ENCODE measurements around the gene TMEM94. TPM values are rescaled to one million over a fixed set of nuclear protein-coding genes. Genes with fewer than 3 reads are reported as not detected.

The TMEM94 gene
- total RNA-seq, 4 donors from 2014 or later: 56.5 to 85.5 (median 60.0) TPM

DNA sequence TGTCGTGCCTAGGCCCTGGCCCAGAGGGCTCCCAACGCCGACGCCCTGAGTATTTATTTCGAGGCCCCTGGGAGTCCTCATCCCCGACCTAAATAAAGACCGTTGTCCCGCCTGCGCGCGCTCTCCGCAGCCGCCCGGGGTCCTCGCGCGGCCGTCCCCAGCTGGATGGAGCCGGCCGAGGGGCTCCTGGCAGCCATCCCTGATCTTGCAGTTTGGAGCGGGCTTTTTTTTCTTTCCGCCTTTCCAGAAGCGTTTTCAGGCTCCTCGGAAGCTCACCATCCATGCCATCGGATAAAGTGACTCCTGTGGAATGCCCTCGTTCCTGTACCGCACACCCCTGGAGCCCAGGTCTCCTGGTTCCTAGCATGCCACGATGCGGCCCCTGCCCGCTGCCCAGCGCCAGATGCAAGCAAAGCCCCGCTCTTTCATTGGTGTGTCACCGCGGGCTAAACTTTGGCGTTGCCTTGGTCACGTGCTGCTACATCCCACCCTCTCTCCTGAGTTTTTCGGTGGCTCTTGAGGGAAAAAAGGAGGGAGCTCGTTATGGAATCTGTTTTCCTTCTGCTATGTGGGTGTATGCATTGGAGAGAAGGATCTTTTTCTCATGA, 716 bp downstream of the TMEM94 start:
- peak in 1 of 2 donors; percentile 33 for DNase-seq
- H3K27ac ChIP-seq: peak overlapping the region; percentile 94 to 99 (median 98)
- peaks cover 44 to 48% of the 10 kb centered on the region in 2 donors for H3K4me1 ChIP-seq
- H3K36me3 ChIP-seq: no peaks in the 10 kb centered on the region
- peak overlapping the region; percentile 78 to 99 (median 96) for H3K4me3 ChIP-seq
- in situ Hi-C loops (cut with MboI; ENCODE audit: low sequenced_read_pairs in 4 of 4) (no loop called here), intact Hi-C loops (cut with DNase I; ENCODE audit: low total_unique reads) (no loop called here)
- no peaks in the 10 kb centered on the region for H3K27me3 ChIP-seq
- TF ChIP-seq, protein P1, sequence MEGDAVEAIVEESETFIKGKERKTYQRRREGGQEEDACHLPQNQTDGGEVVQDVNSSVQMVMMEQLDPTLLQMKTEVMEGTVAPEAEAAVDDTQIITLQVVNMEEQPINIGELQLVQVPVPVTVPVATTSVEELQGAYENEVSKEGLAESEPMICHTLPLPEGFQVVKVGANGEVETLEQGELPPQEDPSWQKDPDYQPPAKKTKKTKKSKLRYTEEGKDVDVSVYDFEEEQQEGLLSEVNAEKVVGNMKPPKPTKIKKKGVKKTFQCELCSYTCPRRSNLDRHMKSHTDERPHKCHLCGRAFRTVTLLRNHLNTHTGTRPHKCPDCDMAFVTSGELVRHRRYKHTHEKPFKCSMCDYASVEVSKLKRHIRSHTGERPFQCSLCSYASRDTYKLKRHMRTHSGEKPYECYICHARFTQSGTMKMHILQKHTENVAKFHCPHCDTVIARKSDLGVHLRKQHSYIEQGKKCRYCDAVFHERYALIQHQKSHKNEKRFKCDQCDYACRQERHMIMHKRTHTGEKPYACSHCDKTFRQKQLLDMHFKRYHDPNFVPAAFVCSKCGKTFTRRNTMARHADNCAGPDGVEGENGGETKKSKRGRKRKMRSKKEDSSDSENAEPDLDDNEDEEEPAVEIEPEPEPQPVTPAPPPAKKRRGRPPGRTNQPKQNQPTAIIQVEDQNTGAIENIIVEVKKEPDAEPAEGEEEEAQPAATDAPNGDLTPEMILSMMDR (IDR thresholded peaks at IDR 0.05 in 4 of 5, conservative IDR thresholded peaks at IDR 0.05 in 1 of 5): no peak
- no peak for TF ChIP-seq POLR2A (IDR thresholded peaks at IDR 0.05)
- H3K9me3 ChIP-seq: no peaks in the 10 kb centered on the region
- ATAC-seq: no peak

DNA sequence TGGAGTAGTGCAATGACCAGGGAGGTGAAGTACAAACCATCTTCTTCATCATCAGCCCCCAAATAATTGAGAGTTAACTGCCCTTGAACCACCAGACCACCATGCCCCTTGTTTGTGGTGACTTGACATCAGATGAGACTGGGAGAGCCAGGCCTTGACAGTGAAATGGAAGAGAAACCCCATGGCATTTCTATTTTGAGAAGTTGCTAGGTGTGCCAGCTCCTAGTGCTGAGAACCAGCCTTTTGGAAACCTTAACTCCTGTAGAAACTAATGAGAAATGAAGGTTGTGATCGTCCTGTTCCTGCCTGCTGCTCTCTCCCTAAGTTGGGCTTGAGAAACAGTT, 2.8 kb downstream of the TMEM94 start:
- peaks cover 50 to 52% of the 10 kb centered on the region in 2 donors for H3K4me1 ChIP-seq
- ATAC-seq (peak; percentile 50 to 59), DNase-seq (peak; percentile 31 to 53)
- no peaks in the 10 kb centered on the region for H3K27me3 ChIP-seq
- TF ChIP-seq, protein P1 (IDR thresholded peaks at IDR 0.05 in 4 of 5, conservative IDR thresholded peaks at IDR 0.05 in 1 of 5): no peak
- no peak for TF ChIP-seq POLR2A (IDR thresholded peaks at IDR 0.05)
- H3K9me3 ChIP-seq: no peaks in the 10 kb centered on the region
- intact Hi-C loops (cut with DNase I; ENCODE audit: low total_unique reads): no loop called here
- H3K27ac ChIP-seq: peak overlapping the region; percentile 94 to 99 (median 98)
- H3K36me3 ChIP-seq: no peaks in the 10 kb centered on the region
- in situ Hi-C loops (cut with MboI; ENCODE audit: low sequenced_read_pairs in 4 of 4): no loop called here
- peak overlapping the region; percentile 15 to 27 (median 24) for H3K4me3 ChIP-seq

DNA sequence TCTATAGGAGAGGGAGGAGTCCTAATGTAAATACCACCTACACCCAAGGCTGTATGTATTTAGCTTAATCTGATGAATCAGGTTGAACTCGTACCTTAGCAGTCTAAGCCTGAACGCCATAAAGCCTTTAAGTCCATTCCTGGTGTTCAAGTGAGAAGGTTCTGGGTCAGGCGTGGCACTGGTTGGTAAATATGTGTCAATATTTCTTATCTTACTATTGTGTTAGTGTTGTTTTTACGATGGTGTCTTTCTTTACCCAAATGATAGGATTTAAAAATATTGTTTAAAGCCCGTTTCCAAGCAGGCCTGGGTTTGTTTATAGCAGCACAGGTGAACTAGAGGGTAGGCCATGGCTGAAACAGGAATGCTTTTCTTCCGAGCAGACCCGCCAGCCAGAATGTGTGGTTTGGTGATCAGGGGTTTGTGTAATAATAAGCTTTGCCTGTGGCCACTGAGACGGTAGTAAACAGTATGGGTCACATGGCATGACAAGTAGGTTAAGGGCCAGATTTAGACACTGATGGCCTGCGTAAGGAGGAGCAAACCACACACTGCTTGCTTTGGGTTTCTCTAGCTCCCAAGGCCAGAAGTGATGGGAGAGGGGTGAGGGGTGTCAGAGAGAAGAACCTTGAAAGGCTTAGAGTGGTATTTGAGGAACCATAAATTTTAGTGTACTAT, 3.3 kb downstream of the TMEM94 start:
- Histone ChIP-seq H3K9me3 (no peaks in the 10 kb centered on the region), H3K27me3 (no peaks in the 10 kb centered on the region), H3K4me1 (peaks cover 50 to 52% of the 10 kb centered on the region in 2 donors), H3K36me3 (no peaks in the 10 kb centered on the region), H3K4me3 (peak overlapping the region; percentile 15 to 27 (median 24)), H3K27ac (peak overlapping the region; percentile 94 to 99 (median 98))
- ATAC-seq: peak; percentile 83 to 86
- in situ Hi-C loops (cut with MboI; ENCODE audit: low sequenced_read_pairs in 4 of 4): no loop called here
- intact Hi-C loops (cut with DNase I; ENCODE audit: low total_unique reads): loop anchor here (1.0 kb wide), 1 partner anchor 56 kb away; the partner anchor contains the start of gene CASKIN2
- TF ChIP-seq, protein P1 (IDR thresholded peaks at IDR 0.05 in 4 of 5, conservative IDR thresholded peaks at IDR 0.05 in 1 of 5): no peak
- TF ChIP-seq POLR2A (IDR thresholded peaks at IDR 0.05): peak; percentile 58 to 78
- DNase-seq: peak; percentile 74 to 84

DNA sequence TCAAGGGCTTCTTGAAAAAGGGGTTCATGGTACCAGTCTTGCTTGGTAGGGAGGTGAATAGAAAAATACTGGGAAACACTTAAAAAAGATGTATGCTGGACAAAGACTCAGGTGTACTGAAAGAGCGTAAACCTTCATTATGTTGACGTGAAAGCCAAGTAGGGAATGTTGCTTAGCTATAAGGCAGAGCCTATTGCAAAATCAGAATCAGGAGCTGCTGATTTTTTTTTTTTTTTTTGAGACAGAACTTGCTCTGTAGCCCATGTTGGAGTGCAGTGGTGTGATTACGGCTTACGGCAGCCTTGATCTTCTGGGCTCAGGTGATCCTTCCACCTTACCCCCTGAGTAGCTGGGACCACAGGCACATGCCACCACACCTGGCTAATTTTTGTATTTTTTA, 3.9 kb downstream of the TMEM94 start:
- H3K27ac ChIP-seq: peak overlapping the region; percentile 94 to 99 (median 98)
- in situ Hi-C loops (cut with MboI; ENCODE audit: low sequenced_read_pairs in 4 of 4): no loop called here

More for the DNA sequence above, 3.9 kb downstream of the TMEM94 start:
- intact Hi-C loops (cut with DNase I; ENCODE audit: low total_unique reads): loop anchor here (1.0 kb wide), 1 partner anchor 55 kb away; the partner anchor contains the start of gene CASKIN2
- Histone ChIP-seq H3K36me3 (no peaks in the 10 kb centered on the region), H3K9me3 (no peaks in the 10 kb centered on the region), H3K4me3 (no peak overlapping the region), H3K27me3 (no peaks in the 10 kb centered on the region), H3K4me1 (peaks cover 50 to 52% of the 10 kb centered on the region in 2 donors)
- peak in 1 of 2 donors; percentile 27 for ATAC-seq
- DNase-seq: no peak
- TF ChIP-seq POLR2A (IDR thresholded peaks at IDR 0.05): no peak
- TF ChIP-seq, protein P1 (IDR thresholded peaks at IDR 0.05 in 4 of 5, conservative IDR thresholded peaks at IDR 0.05 in 1 of 5): no peak
